Activated T-cell treated with anti-CD3 and anti-CD28 coated beads, Interleukin-2, amount 50 U/mL, for 1 hour (primary cell): ENCODE data around the gene SDHAF1.
A peak's percentile ranks its signal among the peaks of the same experiment; 100 is the strongest.
"Not testable (repeated sequence)": the region's sequence is repeated elsewhere in the genome, so short reads cannot be mapped to it uniquely, and the experiment has no call there.

Experiments
- DNase-seq: peaks from one replicate; pipeline ENCODE4 v3.0.0-alpha.2; 2020

SDHAF1 gene

GRCh38 chr19:36025541-36025940 is 30.6 kb downstream of the SDHAF1 start:
- no peak for DNase-seq

DNA sequence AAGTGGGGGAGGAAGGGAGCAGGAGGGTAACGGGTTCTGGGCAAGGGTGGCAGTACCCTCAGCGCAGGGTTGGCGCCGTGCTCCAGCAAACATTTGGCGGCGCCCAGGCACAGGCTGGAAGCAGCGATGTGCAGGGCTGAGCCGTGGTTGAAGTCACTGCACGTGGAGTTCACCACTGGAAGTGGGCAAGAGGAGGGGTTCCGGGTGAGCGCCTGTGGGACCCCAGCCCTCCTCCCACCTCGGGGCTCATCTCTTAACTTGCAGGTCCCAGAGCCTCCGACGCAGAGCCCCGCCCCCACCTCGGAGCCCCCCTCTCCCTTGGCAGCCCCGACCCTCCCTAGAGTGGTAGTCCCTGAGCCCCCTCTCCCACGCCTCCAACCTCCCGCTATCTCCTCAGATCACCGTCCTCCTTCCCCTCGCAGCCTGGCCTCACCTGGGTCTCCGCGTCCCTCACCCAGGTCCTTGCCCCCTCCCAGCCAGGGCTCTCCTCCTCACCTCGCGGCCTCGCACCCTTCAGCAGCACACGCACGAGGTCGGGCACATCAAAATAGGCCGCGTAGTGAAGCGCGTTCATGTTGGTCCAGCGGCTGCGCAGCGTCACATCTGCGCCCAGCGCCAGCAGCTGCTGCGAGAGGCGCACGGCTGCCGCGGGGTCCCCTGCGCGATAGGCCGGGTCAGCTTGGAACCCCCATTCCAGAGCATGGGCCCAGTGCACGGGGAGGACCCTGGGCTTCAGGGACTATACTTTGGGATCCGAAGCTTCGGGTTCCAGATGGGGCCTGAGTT is 31.3 kb downstream of the SDHAF1 start:
- no peak for DNase-seq

DNA sequence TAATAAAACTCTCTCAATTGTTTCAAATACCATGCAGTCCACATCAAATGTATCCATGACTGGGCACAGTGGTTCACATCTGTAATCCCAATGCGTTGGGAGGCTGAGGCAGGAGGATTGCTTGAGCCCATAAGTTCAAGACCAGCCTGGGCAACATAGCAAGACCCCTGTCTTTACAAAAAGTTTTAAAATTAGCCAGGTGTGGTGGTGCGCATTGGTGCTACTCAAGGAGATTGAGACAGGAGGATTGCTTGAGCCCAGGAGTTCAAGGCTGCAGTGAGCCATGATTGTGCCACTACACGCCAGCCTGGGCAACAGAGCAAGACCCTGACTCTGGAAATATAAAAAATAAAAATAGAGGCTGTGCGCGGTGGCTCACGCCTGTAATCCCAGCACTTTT is 32.7 kb downstream of the SDHAF1 start:
- no peak for DNase-seq

GRCh38 chr19:36028313-36029041 is 33.5 kb downstream of the SDHAF1 start:
- DNase-seq, result no peak

DNA sequence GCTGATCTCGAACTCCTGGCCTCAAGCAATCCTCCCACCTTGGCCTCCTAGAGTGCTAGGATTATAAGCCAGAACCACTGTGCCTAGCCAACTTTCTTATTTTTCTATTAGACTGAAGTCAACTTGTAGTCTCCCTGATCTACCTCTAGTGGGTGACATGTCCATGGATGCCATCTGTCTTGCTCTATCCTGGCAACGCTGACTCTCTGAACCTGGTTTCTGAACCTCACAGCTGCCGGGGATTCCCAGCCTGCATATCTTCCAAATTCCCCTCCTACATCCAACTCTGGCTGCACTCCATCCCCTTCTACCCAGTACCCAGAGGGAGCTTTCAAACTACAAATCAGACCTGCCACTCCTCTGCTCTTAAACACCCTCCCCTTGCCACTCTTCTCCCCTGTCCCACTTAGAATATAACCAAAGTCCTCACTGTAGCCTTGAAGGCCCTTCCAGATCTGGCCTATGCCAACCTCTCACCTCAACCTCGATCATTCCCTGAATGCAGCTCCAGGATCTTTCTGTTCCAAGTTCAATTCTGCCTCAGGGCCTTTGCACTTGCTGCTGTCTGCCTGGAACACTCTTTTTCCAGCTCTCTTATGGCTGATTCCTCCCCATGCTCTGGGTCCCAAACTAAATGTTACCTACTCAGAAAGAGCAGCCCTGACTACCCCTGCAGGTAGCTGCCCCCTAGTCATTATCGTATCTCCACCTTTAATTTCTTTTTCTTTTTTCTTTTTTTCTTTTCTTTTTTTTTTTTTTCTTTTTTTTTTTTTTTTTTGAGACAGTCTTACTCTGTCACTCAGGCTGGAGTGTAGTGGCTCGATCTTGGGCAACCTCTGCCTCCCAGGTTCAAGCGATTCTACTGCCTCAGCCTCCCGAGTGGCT is 35.5 kb downstream of the SDHAF1 start:
- DNase-seq, result no peak

GRCh38 chr19:36031308-36031707 is 36.3 kb downstream of the SDHAF1 start:
- DNase-seq, result no peak

GRCh38 chr19:36032251-36033104 is 37.5 kb downstream of the SDHAF1 start, which contains the start of gene CLIP3:
CLIP3 (minus strand) TSS chr19:36032873; CDS start chr19:36032357, 516 bp downstream.
- peak; percentile 59 for DNase-seq

DNA sequence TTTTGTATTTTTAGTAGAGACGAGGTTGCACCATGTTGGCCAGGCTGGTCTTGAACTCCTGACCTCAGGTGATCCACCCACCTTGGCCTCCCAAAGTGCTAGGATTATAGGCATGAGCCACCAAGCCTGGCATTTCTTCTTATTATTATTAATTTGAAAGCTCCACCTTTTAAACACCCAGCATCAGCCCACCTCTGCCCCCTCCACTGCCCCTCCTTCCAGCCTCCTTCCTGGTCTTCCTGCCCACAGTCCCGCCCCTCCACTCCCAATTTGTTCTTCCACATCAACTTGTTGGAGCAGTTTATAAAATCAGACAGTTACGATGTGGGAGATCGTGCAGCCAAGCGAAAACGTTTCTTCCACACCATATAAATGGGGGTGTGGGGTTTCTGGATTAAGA is 45.5 kb downstream of the SDHAF1 start:
- no peak for DNase-seq

DNA sequence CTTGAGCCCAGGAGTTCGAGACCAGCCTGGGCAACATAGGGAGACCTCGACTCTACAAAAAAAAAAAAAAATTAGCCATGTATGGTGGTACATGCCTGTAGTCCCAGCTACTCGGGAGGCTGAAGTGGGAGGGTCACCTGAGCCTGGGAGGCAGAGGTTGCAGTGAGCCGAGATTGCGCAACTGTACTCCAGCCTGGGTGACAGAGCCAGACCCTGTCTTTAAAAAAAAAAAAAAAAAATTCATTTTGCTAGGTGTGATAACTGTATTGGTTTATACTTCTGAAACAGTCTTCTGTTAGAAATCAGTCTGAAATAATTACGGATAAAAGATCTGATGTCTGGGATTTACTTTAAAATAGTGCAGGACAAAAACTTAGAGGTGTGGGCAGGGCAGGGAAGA is 46.1 kb downstream of the SDHAF1 start:
- DNase-seq, result not testable (repeated sequence)

DNA sequence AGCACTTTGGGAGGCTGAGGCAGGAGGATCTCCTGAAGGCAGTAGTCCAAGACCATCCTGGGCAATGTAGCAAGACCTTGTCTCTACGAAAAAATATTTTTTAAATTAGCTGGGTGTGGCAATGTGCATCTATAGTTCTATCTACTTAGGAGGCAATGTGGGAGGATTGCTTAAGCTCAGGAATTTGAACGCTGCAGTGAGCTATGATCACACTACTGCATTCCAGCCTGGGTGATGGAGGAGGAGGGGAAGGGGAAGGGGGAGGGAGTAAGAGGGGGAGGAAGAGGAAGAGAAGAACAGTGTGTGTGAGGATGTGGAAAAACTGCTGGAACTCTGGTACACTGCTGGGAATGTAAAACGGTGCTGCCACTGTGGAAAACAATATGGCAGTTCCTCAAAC is 46.8 kb downstream of the SDHAF1 start:
- no peak for DNase-seq

GRCh38 chr19:36043952-36044351 is 49.0 kb downstream of the SDHAF1 start:
- no peak for DNase-seq
